HL-60 (cell line): ENCODE measurements around the gene RELT.

Source experiments
- POLR2AphosphoS5 ChIP-seq: IDR thresholded peaks from 2 replicates; pipeline ENCODE4 v1.6.1; 2012; ENCODE audit warnings: low read depth
- TF ChIP-seq, protein P1 (sequence below): IDR thresholded peaks from one replicate; pipeline ENCODE4 v1.5.1; 2011; ENCODE audit warnings: low read length, control low read depth, inconsistent platforms; ENCODE audit not compliant: insufficient read depth

DNA sequence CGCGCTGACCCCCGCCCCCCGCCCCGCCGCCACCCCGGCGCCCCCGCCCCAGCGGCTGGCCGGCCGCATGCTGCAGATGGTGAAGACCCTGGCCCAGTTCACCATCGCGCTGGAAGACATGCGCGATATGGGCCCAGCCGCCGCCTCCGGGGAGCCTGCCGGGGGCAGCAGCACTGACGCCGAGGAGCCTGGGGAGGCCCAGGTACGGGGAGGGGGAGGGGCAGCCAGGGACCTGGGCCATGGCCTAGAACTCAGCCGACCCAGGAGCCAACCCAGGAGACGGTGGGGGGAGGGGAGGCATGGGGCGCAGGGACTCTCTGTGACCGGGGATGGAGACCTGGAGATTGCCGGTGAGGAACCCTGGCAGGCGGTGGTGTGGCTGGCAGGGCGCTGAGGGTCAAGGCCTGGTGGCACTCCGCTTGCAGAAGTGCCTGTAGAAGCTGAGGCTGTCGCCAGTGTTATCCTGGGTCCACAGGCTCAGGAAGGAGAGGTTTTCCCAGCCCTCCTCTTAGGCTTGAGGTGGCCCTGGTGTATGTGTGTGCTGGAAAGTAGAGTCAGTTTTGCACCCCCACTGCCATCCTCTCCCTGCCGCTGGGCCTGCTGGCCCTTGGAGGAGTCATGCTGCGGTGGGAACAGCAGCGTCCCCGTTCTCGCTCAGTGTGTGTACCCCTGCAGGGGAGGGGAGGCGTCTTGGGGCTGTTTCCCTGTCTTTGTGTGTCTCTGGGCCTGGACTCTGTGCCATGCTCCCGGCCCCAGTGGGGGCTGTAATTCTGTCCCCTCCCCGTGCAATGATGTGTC, 32.9 kb upstream of the RELT start:
- TF ChIP-seq, protein P1, sequence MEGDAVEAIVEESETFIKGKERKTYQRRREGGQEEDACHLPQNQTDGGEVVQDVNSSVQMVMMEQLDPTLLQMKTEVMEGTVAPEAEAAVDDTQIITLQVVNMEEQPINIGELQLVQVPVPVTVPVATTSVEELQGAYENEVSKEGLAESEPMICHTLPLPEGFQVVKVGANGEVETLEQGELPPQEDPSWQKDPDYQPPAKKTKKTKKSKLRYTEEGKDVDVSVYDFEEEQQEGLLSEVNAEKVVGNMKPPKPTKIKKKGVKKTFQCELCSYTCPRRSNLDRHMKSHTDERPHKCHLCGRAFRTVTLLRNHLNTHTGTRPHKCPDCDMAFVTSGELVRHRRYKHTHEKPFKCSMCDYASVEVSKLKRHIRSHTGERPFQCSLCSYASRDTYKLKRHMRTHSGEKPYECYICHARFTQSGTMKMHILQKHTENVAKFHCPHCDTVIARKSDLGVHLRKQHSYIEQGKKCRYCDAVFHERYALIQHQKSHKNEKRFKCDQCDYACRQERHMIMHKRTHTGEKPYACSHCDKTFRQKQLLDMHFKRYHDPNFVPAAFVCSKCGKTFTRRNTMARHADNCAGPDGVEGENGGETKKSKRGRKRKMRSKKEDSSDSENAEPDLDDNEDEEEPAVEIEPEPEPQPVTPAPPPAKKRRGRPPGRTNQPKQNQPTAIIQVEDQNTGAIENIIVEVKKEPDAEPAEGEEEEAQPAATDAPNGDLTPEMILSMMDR, result no peak
- no peak for TF ChIP-seq POLR2AphosphoS5
